Measurements from ENCODE around the gene C12orf75.

DNA sequence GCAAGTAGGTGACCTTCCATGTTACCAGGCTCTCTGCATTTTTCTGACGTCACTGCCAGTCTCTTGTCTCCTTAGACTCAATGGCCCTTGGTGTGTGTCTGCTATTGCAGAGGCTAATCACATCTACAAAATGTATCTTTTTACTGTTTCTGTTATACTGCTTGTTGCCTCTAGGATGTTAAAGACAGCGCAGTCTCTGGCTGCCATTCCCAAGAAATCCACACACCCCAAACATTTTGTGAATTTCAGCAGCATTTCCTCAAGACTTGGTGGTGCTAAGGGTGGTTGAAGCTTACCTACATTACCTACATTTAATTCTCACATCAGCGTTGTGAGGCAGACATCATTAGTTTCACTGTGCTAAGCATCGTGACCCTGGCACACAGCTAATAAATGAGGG, 87.2 kb downstream of the C12orf75 start:
- TF ChIP-seq, protein P1, sequence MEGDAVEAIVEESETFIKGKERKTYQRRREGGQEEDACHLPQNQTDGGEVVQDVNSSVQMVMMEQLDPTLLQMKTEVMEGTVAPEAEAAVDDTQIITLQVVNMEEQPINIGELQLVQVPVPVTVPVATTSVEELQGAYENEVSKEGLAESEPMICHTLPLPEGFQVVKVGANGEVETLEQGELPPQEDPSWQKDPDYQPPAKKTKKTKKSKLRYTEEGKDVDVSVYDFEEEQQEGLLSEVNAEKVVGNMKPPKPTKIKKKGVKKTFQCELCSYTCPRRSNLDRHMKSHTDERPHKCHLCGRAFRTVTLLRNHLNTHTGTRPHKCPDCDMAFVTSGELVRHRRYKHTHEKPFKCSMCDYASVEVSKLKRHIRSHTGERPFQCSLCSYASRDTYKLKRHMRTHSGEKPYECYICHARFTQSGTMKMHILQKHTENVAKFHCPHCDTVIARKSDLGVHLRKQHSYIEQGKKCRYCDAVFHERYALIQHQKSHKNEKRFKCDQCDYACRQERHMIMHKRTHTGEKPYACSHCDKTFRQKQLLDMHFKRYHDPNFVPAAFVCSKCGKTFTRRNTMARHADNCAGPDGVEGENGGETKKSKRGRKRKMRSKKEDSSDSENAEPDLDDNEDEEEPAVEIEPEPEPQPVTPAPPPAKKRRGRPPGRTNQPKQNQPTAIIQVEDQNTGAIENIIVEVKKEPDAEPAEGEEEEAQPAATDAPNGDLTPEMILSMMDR (conservative IDR thresholded peaks at IDR 0.05; ENCODE audit: low read depth, low read length) = no peak
- TF ChIP-seq EZH2 (IDR thresholded peaks at IDR 0.05; ENCODE audit: borderline replicate concordance, low read depth, low read length, poor library complexity, severe bottlenecking) = no peak

Measured in A673 (cell line).